Transverse colon (tissue), 4 donors: Measurements from ENCODE around the gene EYS. TPM values are rescaled to one million over a fixed set of nuclear protein-coding genes. Genes with fewer than 3 reads are reported as not detected.

ENCODE experiments used
- DNase-seq: peaks from one replicate; pipeline ENCODE4 v3.0.0-alpha.2; 2019
- H3K27ac ChIP-seq, 4 donors: fragments of 200-600 bp; sonication (generic); 2 replicates each; pipeline ENCODE4 v1.5.1; 2016 to 2018; ENCODE audit warnings: inconsistent platforms in 4 of 4
- H3K27me3 ChIP-seq: fragments of 200-600 bp; sonication (generic); 2 replicates; pipeline ENCODE4 v1.5.1; 2017; ENCODE audit warnings: inconsistent platforms
- H3K36me3 ChIP-seq, 4 donors: fragments of 200-600 bp; sonication (generic); 2 replicates each; pipeline ENCODE4 v1.5.1; 2017 to 2019; ENCODE audit warnings: inconsistent platforms in 4 of 4
- H3K4me1 ChIP-seq, 4 donors: fragments of 200-600 bp; sonication (generic); 2 replicates each; pipeline ENCODE4 v1.5.1; 2017 to 2020; ENCODE audit warnings: inconsistent platforms in 4 of 4
- H3K4me3 ChIP-seq, 4 donors: fragments of 200-600 bp; sonication (generic); 1 replicate in 1 of 4; 2 replicates in 3 of 4; pipeline versions ENCODE4 v1.5.1 to v1.6.1; 2017 to 2019; ENCODE audit warnings: inconsistent platforms in 4 of 4
- H3K9me3 ChIP-seq, 2 donors: fragments of 200-600 bp; sonication (generic); 2 replicates each; pipeline ENCODE4 v1.5.1; 2017 to 2019; ENCODE audit warnings: inconsistent platforms in 2 of 2
- CTCF ChIP-seq, 5 experiments: fragments of 200-600 bp in 3 of 5; fragments of 450-650 bp in 2 of 5; sonication (generic) in 3 of 5; IDR thresholded peaks; 1 replicate in 2 of 5; 2 replicates in 3 of 5; pipeline ENCODE4 v1.5.1; 2016 to 2017; ENCODE audit warnings: antibody characterized with exemption in 5 of 5, inconsistent platforms in 3 of 5, mild to moderate bottlenecking in 2 of 5, moderate library complexity in 1 of 5
- EP300 ChIP-seq: sonication (generic); formaldehyde crosslinking; IDR thresholded peaks from one replicate; pipeline ENCODE4 v1.6.1; 2017; ENCODE audit warnings: antibody characterized with exemption, low read depth
- POLR2A ChIP-seq: fragments of 450-650 bp; IDR thresholded peaks from one replicate; pipeline ENCODE4 v1.6.1; 2016; ENCODE audit warnings: antibody characterized with exemption, mild to moderate bottlenecking, moderate library complexity
- POLR2AphosphoS5 ChIP-seq, 3 donors: sonication (generic); formaldehyde crosslinking; IDR thresholded peaks; one replicate each; pipeline ENCODE4 v1.6.1; 2016; ENCODE audit warnings: antibody characterized with exemption in 3 of 3
- WGBS, 2 donors: methylation state at CpG; one replicate each; pipeline ENCODE4 v1.1.5; 2018; ENCODE audit warnings: low coverage in 1 of 2; 5-methylcytosine and 5-hydroxymethylcytosine counted together
- in situ Hi-C, 4 donors: fragments of 200-750 bp; cut with MboI; loops; one replicate each; pipeline versions ENCODE4 v1.15.0 to v1.15.1; 2017; ENCODE audit warnings: low sequenced_read_pairs in 3 of 4, low pct_ligation_motif_present in 1 of 4, low pct_unique_long_range_greater_than_20kb in 1 of 4
- intact Hi-C: fragments of 100-400 bp; cut with DNase I; formaldehyde crosslinking; loops from one replicate; pipeline ENCODE4 v1.15.1; 2023; ENCODE audit warnings: low total_unique reads
- total RNA-seq, 4 donors: library from RNA; depleted of rRNA; stranded (reverse); fragments of >200 nt; gene quantifications; one replicate each; pipeline ENCODE4 v1.1.0, GENCODE V29; 2016

Gene EYS
- total RNA-seq, 4 donors from 2014 or later: 0.41 TPM; not detected in 3

GRCh38 chr6:64724091-64724490, 982.9 kb downstream of the EYS start:
- Histone ChIP-seq H3K27me3 (no peaks in the 10 kb centered on the region), H3K4me3 (no peak overlapping the region), H3K27ac (no peak overlapping the region), H3K36me3 (no peaks in the 10 kb centered on the region), H3K4me1 (no peaks in the 10 kb centered on the region), H3K9me3 (no peaks in the 10 kb centered on the region)
- TF ChIP-seq POLR2AphosphoS5 (IDR thresholded peaks at IDR 0.05) (no peak), EP300 (no peak), POLR2A (no peak), CTCF (IDR thresholded peaks at IDR 0.05) (no peak)
- WGBS, 2 donors: 77 to 88% methylated on average over 3 of the region's 3 CpGs
- intact Hi-C loops (no loop called here), in situ Hi-C loops (no loop called here)
- DNase-seq: no peak

DNA sequence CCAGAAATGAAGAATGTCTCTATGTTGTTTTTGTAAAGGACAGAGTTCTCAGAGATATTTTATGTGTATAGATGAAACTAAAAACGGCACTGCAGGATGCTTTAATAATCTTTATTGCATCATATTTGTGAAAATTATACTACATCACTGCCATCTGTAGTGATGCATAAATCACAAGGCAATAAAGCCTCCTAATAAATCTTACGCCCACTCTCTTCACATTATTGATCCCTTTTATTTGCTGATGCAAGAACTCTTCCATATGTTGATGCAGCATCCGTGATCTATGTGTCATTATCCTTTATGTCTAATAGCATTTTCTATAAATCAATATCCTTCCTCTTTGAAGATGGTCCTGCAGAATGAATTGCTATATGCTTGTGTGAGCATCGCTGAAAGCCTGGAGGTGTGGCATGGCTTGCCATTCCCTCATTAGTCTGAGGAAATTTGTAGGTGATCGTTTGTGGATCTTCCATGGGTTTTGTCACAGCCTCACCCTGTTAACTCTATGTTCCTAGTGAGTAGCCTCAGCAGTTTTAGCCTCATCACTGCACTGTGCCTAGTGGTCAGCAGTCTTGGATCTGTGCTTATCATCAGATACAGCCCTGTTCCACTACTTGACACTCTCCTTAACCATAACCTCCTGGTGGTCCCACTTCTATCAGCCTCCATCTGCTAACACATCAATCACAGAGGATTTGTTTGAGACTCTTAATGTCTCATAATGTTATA, 983.5 kb downstream of the EYS start:
- DNase-seq: no peak
- no peaks in the 10 kb centered on the region for H3K4me1 ChIP-seq
- in situ Hi-C loops (no loop called here), intact Hi-C loops (no loop called here)
- no peaks in the 10 kb centered on the region for H3K9me3 ChIP-seq
- 62 to 76% methylated on average over 4 to 5 of the region's 5 CpGs for WGBS, 2 donors
- no peaks in the 10 kb centered on the region for H3K36me3 ChIP-seq
- no peak overlapping the region for H3K27ac ChIP-seq
- H3K4me3 ChIP-seq: no peak overlapping the region
- H3K27me3 ChIP-seq: no peaks in the 10 kb centered on the region
- TF ChIP-seq CTCF (IDR thresholded peaks at IDR 0.05) (no peak), EP300 (no peak), POLR2A (no peak), POLR2AphosphoS5 (IDR thresholded peaks at IDR 0.05) (no peak)

DNA sequence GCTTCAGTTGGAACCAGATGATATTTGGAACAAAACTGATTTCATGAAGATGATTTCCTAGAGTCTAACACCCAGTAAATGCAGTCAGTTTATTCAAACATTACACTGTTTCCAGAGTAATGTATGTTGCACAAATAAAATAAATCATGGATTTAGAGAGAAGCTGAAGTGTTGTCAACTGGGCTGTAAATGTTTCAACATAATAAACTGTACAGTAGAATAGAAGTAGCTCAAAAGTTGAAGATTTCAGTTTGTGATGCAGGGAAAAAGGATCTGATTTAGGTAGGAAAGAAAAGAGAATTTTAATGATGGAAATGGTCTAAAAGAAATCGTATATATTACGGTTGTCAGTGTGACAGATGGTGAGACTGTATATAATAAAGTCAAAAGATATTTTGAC, 985.2 kb downstream of the EYS start:
- Histone ChIP-seq H3K4me1 (no peaks in the 10 kb centered on the region), H3K9me3 (no peaks in the 10 kb centered on the region), H3K36me3 (no peaks in the 10 kb centered on the region), H3K27ac (no peak overlapping the region), H3K4me3 (no peak overlapping the region), H3K27me3 (no peaks in the 10 kb centered on the region)
- DNase-seq: no peak
- intact Hi-C loops (no loop called here), in situ Hi-C loops (no loop called here)
- 79 to 87% methylated on average over 2 of the region's 2 CpGs for WGBS, 2 donors
- TF ChIP-seq POLR2AphosphoS5 (IDR thresholded peaks at IDR 0.05) (no peak), EP300 (no peak), CTCF (IDR thresholded peaks at IDR 0.05) (no peak), POLR2A (no peak)

GRCh38 chr6:64717281-64717680, 989.7 kb downstream of the EYS start:
- no peaks in the 10 kb centered on the region for H3K4me1 ChIP-seq
- WGBS, 2 donors: 70 to 100% methylated on average over 2 to 3 of the region's 3 CpGs
- H3K9me3 ChIP-seq: no peaks in the 10 kb centered on the region
- in situ Hi-C loops: no loop called here
- H3K27me3 ChIP-seq: no peaks in the 10 kb centered on the region
- no peak for DNase-seq
- intact Hi-C loops: no loop called here
- H3K4me3 ChIP-seq: no peak overlapping the region
- no peaks in the 10 kb centered on the region for H3K36me3 ChIP-seq
- H3K27ac ChIP-seq: no peak overlapping the region
- TF ChIP-seq EP300: no peak
- no peak for TF ChIP-seq POLR2AphosphoS5 (IDR thresholded peaks at IDR 0.05)

GRCh38 chr6:64715624-64716023, 991.4 kb downstream of the EYS start:
- no peaks in the 10 kb centered on the region for H3K9me3 ChIP-seq
- no peaks in the 10 kb centered on the region for H3K36me3 ChIP-seq
- no peaks in the 10 kb centered on the region for H3K27me3 ChIP-seq
- no peaks in the 10 kb centered on the region for H3K4me1 ChIP-seq
- H3K27ac ChIP-seq: no peak overlapping the region
- in situ Hi-C loops (no loop called here), intact Hi-C loops (no loop called here)
- WGBS, 2 donors: 92% methylated on average over 3 of the region's 3 CpGs; no CpG with 5 or more reads in 1 of the 2 donors
- no peak overlapping the region for H3K4me3 ChIP-seq
- TF ChIP-seq POLR2A: no peak
- TF ChIP-seq POLR2AphosphoS5 (IDR thresholded peaks at IDR 0.05): no peak
- TF ChIP-seq EP300: no peak
- no peak for TF ChIP-seq CTCF (IDR thresholded peaks at IDR 0.05)
- DNase-seq: no peak
